Upper lobe of right lung (tissue), 1 donor: Measurements from ENCODE around the gene SUMO4. TPM values are rescaled to one million over a fixed set of nuclear protein-coding genes. Genes with fewer than 3 reads are reported as not detected.

Experiments
- ATAC-seq: fragments of 200-7000 bp; cut with Tn5 transposase; one replicate; pipeline ENCODE4 v1.9.1; 2020; ENCODE audit warnings: mild to moderate bottlenecking, moderate library complexity
- DNase-seq: peaks from one replicate; pipeline ENCODE4 v3.0.0-alpha.2; 2020
- H3K27ac ChIP-seq: fragments of 200-600 bp; one replicate; pipeline ENCODE4 v1.8.0; 2022
- H3K27me3 ChIP-seq: fragments of 200-600 bp; one replicate; pipeline ENCODE4 v1.8.0; 2022; ENCODE audit warnings: mild to moderate bottlenecking
- H3K36me3 ChIP-seq: fragments of 200-600 bp; one replicate; pipeline ENCODE4 v1.8.0; 2022
- H3K4me1 ChIP-seq: fragments of 200-600 bp; one replicate; pipeline ENCODE4 v1.8.0; 2022
- H3K4me3 ChIP-seq: fragments of 200-600 bp; one replicate; pipeline ENCODE4 v1.8.0; 2022; ENCODE audit warnings: mild to moderate bottlenecking
- H3K9me3 ChIP-seq: fragments of 200-600 bp; one replicate; pipeline ENCODE4 v1.8.0; 2022
- CTCF ChIP-seq: fragments of 200-600 bp; IDR thresholded peaks from one replicate; pipeline ENCODE4 v1.8.0; 2022; ENCODE audit warnings: antibody characterized with exemption
- intact Hi-C: fragments of 100-400 bp; cut with DNase I; formaldehyde crosslinking; loops from one replicate; pipeline ENCODE4 v1.11.0; 2022
- total RNA-seq: library from RNA; stranded (reverse); fragmentation: NEBNext Ultra II Directional; extraction: Animal tissue kit (Norgen Biotek cat#: 25700); gene quantifications from one replicate; pipeline ENCODE4 v1.2.1, GENCODE V29; 2021
- donor health status: DM: no; HTN: yes; CAD: no; lungs with severe emphysema.

The SUMO4 gene
- total RNA-seq, 1 donor from 2014 or later: 2.5 TPM

- Histone ChIP-seq H3K27ac (no peak overlapping the region), H3K36me3 (no peaks in the 10 kb centered on the region), H3K9me3 (no peaks in the 10 kb centered on the region), H3K27me3 (peaks cover 10% of the 10 kb centered on the region), H3K4me1 (no peaks in the 10 kb centered on the region), H3K4me3 (no peak overlapping the region)
- intact Hi-C loops: no loop called here
- DNase-seq (no peak), ATAC-seq (no peak)
- no peak for TF ChIP-seq CTCF
These were observed 45.0 kb downstream of the SUMO4 start for GRCh38 chr6:149445095-149445466.

GRCh38 chr6:149445573-149445972 is 45.5 kb downstream of the SUMO4 start:
- no peak for ATAC-seq
- no peak for TF ChIP-seq CTCF
- H3K4me1 ChIP-seq: peaks cover 4% of the 10 kb centered on the region
- H3K27ac ChIP-seq: no peak overlapping the region
- H3K36me3 ChIP-seq: no peaks in the 10 kb centered on the region
- peaks cover 10% of the 10 kb centered on the region for H3K27me3 ChIP-seq
- DNase-seq: no peak
- intact Hi-C loops: no loop called here
- H3K4me3 ChIP-seq: no peak overlapping the region
- H3K9me3 ChIP-seq: no peaks in the 10 kb centered on the region

GRCh38 chr6:149446791-149447376 is 46.8 kb downstream of the SUMO4 start:
- no peak for TF ChIP-seq CTCF
- no peaks in the 10 kb centered on the region for H3K9me3 ChIP-seq
- ATAC-seq: no peak
- H3K36me3 ChIP-seq: no peaks in the 10 kb centered on the region
- intact Hi-C loops: no loop called here
- no peak overlapping the region for H3K4me3 ChIP-seq
- no peak overlapping the region for H3K27ac ChIP-seq
- DNase-seq: no peak
- peaks cover 13% of the 10 kb centered on the region for H3K4me1 ChIP-seq
- H3K27me3 ChIP-seq: peaks cover 10% of the 10 kb centered on the region

- DNase-seq (no peak), ATAC-seq (no peak)
- H3K27ac ChIP-seq: no peak overlapping the region
- peaks cover 10% of the 10 kb centered on the region for H3K27me3 ChIP-seq
- peaks cover 23% of the 10 kb centered on the region for H3K4me1 ChIP-seq
- H3K4me3 ChIP-seq: no peak overlapping the region
- intact Hi-C loops: no loop called here
- no peak for TF ChIP-seq CTCF
- no peaks in the 10 kb centered on the region for H3K36me3 ChIP-seq
- H3K9me3 ChIP-seq: no peaks in the 10 kb centered on the region
These were observed 48.9 kb downstream of the SUMO4 start for GRCh38 chr6:149448821-149449453.

GRCh38 chr6:149449831-149450678 is 50.0 kb downstream of the SUMO4 start:
- H3K27me3 ChIP-seq: peaks cover 10% of the 10 kb centered on the region
- TF ChIP-seq CTCF: no peak
- no peaks in the 10 kb centered on the region for H3K36me3 ChIP-seq
- H3K4me3 ChIP-seq: peak overlapping the region; percentile 56
- intact Hi-C loops: no loop called here
- ATAC-seq (no peak), DNase-seq (no peak)
- H3K9me3 ChIP-seq: no peaks in the 10 kb centered on the region
- peak overlapping the region; percentile 47 for H3K27ac ChIP-seq
- H3K4me1 ChIP-seq: peaks cover 34% of the 10 kb centered on the region

Other genes with a start within 250 kb of the SUMO4 start
- 65.8 TPM for gene TAB2, start 82.5 kb upstream of the SUMO4 start, total RNA-seq
- 2.1 TPM for gene ZC3H12D, start 84.8 kb downstream of the SUMO4 start, total RNA-seq
- 28.8 TPM for gene PPIL4, start 145.8 kb downstream of the SUMO4 start, total RNA-seq
- 50.8 TPM for gene GINM1, start 166.1 kb downstream of the SUMO4 start, total RNA-seq
- 14.3 TPM for gene KATNA1, start 248.5 kb downstream of the SUMO4 start, total RNA-seq